Stimulated activated CD4-positive, alpha-beta T cell treated with anti-CD3 and anti-CD28 coated beads, Interleukin-15, amount 100 ng/mL, for 1 hour (primary cell): ENCODE data around the gene DTNBP1.

Experiments used
- DNase-seq, 2 donors: peaks; one replicate each; pipeline ENCODE4 v3.0.0-alpha.2; 2020; ENCODE audit warnings: low read depth in 1 of 2, low spot score in 1 of 2

The DTNBP1 gene

GRCh38 chr6:15536198-15536955 is 126.5 kb downstream of the DTNBP1 start:
- no peak for DNase-seq

GRCh38 chr6:15535495-15536197 is 127.2 kb downstream of the DTNBP1 start:
- no peak for DNase-seq

- no peak for DNase-seq
Measured at GRCh38 chr6:15534974-15535373, 127.9 kb downstream of the DTNBP1 start.

- DNase-seq: no peak
Measured at GRCh38 chr6:15533379-15534026, 129.3 kb downstream of the DTNBP1 start.

GRCh38 chr6:15531973-15532372 is 130.9 kb downstream of the DTNBP1 start:
- DNase-seq: no peak

- no peak for DNase-seq
Measured at GRCh38 chr6:15530411-15530810, 132.4 kb downstream of the DTNBP1 start.

GRCh38 chr6:15528870-15529269 is 134.0 kb downstream of the DTNBP1 start:
- no peak for DNase-seq

GRCh38 chr6:15527838-15528617 is 134.8 kb downstream of the DTNBP1 start:
- no peak for DNase-seq

GRCh38 chr6:15526212-15526701 is 136.6 kb downstream of the DTNBP1 start:
- no peak for DNase-seq

- DNase-seq: no peak
Measured at GRCh38 chr6:15524861-15525401, 137.9 kb downstream of the DTNBP1 start.

- DNase-seq: no peak
Measured at GRCh38 chr6:15523679-15524630, 138.9 kb downstream of the DTNBP1 start.

GRCh38 chr6:15522856-15523529 is 139.8 kb downstream of the DTNBP1 start:
- DNase-seq: no peak

- DNase-seq: no peak
Measured at GRCh38 chr6:15522427-15522826, 140.4 kb downstream of the DTNBP1 start.

- DNase-seq: no peak
Measured at GRCh38 chr6:15522026-15522425, 140.8 kb downstream of the DTNBP1 start.

- DNase-seq: no peak
Measured at GRCh38 chr6:15521582-15521981, 141.2 kb downstream of the DTNBP1 start.

- no peak for DNase-seq
Measured at GRCh38 chr6:15520626-15521203, 142.1 kb downstream of the DTNBP1 start.

GRCh38 chr6:15519681-15520080 is 143.1 kb downstream of the DTNBP1 start:
- no peak for DNase-seq

GRCh38 chr6:15518878-15519277 is 143.9 kb downstream of the DTNBP1 start:
- no peak for DNase-seq

GRCh38 chr6:15518057-15518456 is 144.8 kb downstream of the DTNBP1 start:
- DNase-seq: no peak
